HepG2 (cell line): ENCODE results near the gene GPS1. TPM values are rescaled to one million over a fixed set of nuclear protein-coding genes. Genes with fewer than 3 reads are reported as not detected.

Experiments
- IRF1 ChIP-seq: sonication (generic); formaldehyde crosslinking; IDR thresholded peaks from 2 replicates; pipeline ENCODE4 v1.4.0; 2020; ENCODE audit warnings: low read depth, mild to moderate bottlenecking, missing genetic modification reagents
- NFE2L2 ChIP-seq: fragments of 150-350 bp; IDR thresholded peaks from 2 replicates; pipeline ENCODE4 v1.6.1; 2014; ENCODE audit warnings: low read length
- NR1H2 ChIP-seq: sonication (generic); formaldehyde crosslinking; IDR thresholded peaks from 2 replicates; pipeline ENCODE4 v1.8.1; 2022; ENCODE audit warnings: low read depth, missing genetic modification reagents, borderline replicate concordance
- NR2F1 ChIP-seq, 2 experiments: fragments of 450-650 bp in 1 of 2; formaldehyde crosslinking in 1 of 2; IDR thresholded peaks; 2 replicates each; pipeline versions ENCODE4 v1.5.0 to v1.6.1; 2016 to 2020; ENCODE audit warnings: mild to moderate bottlenecking in 1 of 2, missing compliant biosample characterization in 1 of 2, missing genetic modification reagents in 1 of 2, moderate library complexity in 1 of 2
- RELA ChIP-seq: sonication (generic); formaldehyde crosslinking; IDR thresholded peaks from 2 replicates; pipeline ENCODE4 v1.4.0; 2020; ENCODE audit warnings: missing genetic modification reagents
- SRSF4 ChIP-seq: fragments of 200-400 bp; formaldehyde crosslinking; IDR thresholded peaks from one replicate; pipeline ENCODE4 v1.6.1; 2018; ENCODE audit warnings: mild to moderate bottlenecking, low read depth, low read length, moderate library complexity; ENCODE audit not compliant: poor library complexity, severe bottlenecking
- TEAD2 ChIP-seq: sonication (generic); formaldehyde crosslinking; IDR thresholded peaks from 2 replicates; pipeline ENCODE4 v1.9.0; 2021; ENCODE audit warnings: missing genetic modification reagents
- TEAD3 ChIP-seq: optimal IDR thresholded peaks from 2 replicates; pipeline ENCODE3; 2016; ENCODE audit warnings: borderline replicate concordance
- THAP9 ChIP-seq: sonication (generic); formaldehyde crosslinking; IDR thresholded peaks from 2 replicates; pipeline ENCODE4; 2020; ENCODE audit warnings: missing genetic modification reagents, mild to moderate bottlenecking, borderline replicate concordance
- TRIM24 ChIP-seq: sonication (generic); formaldehyde crosslinking; IDR thresholded peaks from 2 replicates; pipeline ENCODE4 v1.8.0; 2022; ENCODE audit warnings: mild to moderate bottlenecking, missing genetic modification reagents
- WIZ ChIP-seq: sonication (generic); formaldehyde crosslinking; IDR thresholded peaks from 2 replicates; pipeline ENCODE4 v1.5.1; 2020; ENCODE audit warnings: mild to moderate bottlenecking, missing genetic modification reagents
- ZFX ChIP-seq: sonication (generic); formaldehyde crosslinking; IDR thresholded peaks from 2 replicates; pipeline ENCODE4 v1.4.0; 2020; ENCODE audit warnings: mild to moderate bottlenecking, low read depth, missing genetic modification reagents, moderate library complexity
- ZNF256 ChIP-seq: sonication (generic); formaldehyde crosslinking; conservative IDR thresholded peaks from 2 replicates; pipeline ENCODE4 v1.4.0; 2020; ENCODE audit warnings: missing genetic modification reagents
- ZNF296 ChIP-seq: sonication (generic); formaldehyde crosslinking; conservative IDR thresholded peaks from 2 replicates; pipeline ENCODE4 v1.5.0; 2020; ENCODE audit warnings: mild to moderate bottlenecking, missing genetic modification reagents
- ZNF484 ChIP-seq: sonication (generic); formaldehyde crosslinking; IDR thresholded peaks from 2 replicates; pipeline ENCODE4 v1.5.1; 2020; ENCODE audit warnings: mild to moderate bottlenecking, low read depth, missing genetic modification reagents, borderline replicate concordance
- ZNF501 ChIP-seq: sonication (generic); formaldehyde crosslinking; IDR thresholded peaks from 2 replicates; pipeline ENCODE4 v1.5.1; 2020; ENCODE audit warnings: mild to moderate bottlenecking, moderate library complexity, missing genetic modification reagents
- ZNF839 ChIP-seq: sonication (generic); formaldehyde crosslinking; IDR thresholded peaks from 2 replicates; pipeline ENCODE4 v1.4.0; 2020; ENCODE audit warnings: missing genetic modification reagents, mild to moderate bottlenecking, borderline replicate concordance
- polyA plus RNA-seq, 8 experiments: library from polyadenylated mRNA; depleted of rRNA in 3 of 8; stranded (reverse) in 7 of 8; unstranded in 1 of 8; fragments of >200 nt; fragmentation: Illumina TruSeq in 4 of 8; extraction: Trizol in 4 of 8; gene quantifications; 2 replicates each; pipeline versions ENCODE4 v1.2.1 to v1.2.3, GENCODE V29; 2011 to 2016; ENCODE audit warnings: low read depth in 4 of 8, missing spikeins in 1 of 8, mixed read lengths in 1 of 8; ENCODE audit not compliant: insufficient read depth in 1 of 8
- total RNA-seq, 5 experiments: library from RNA; depleted of rRNA; stranded (reverse); fragments of >200 nt; fragmentation: Illumina TruSeq; extraction: Trizol; gene quantifications; 2 replicates each; pipeline ENCODE4 v1.2.3, GENCODE V29; 2016; ENCODE audit warnings: low read depth in 1 of 5
- TF ChIP-seq, protein P1 (sequence below): sonication (generic); formaldehyde crosslinking; IDR thresholded peaks from 2 replicates; pipeline ENCODE4 v1.5.1; 2020; ENCODE audit warnings: missing genetic modification reagents, mild to moderate bottlenecking, borderline replicate concordance
- TF ChIP-seq, protein P2 (sequence below): fragments of 450-650 bp; IDR thresholded peaks from 2 replicates; pipeline ENCODE4 v1.6.1; 2017; ENCODE audit warnings: mild to moderate bottlenecking

The GPS1 gene
- total and polyA plus RNA-seq, 2 of the 13 experiments (the other 11 are each of a cell fraction or from before 2014, with no cell fraction given) = 124 to 128 TPM

GRCh38 chr17:82056729-82057621 is 5.3 kb downstream of the GPS1 start (continued):
- no peak for TF ChIP-seq NR1H2 (CRISPR knock-in tag)
- TF ChIP-seq, protein P1, sequence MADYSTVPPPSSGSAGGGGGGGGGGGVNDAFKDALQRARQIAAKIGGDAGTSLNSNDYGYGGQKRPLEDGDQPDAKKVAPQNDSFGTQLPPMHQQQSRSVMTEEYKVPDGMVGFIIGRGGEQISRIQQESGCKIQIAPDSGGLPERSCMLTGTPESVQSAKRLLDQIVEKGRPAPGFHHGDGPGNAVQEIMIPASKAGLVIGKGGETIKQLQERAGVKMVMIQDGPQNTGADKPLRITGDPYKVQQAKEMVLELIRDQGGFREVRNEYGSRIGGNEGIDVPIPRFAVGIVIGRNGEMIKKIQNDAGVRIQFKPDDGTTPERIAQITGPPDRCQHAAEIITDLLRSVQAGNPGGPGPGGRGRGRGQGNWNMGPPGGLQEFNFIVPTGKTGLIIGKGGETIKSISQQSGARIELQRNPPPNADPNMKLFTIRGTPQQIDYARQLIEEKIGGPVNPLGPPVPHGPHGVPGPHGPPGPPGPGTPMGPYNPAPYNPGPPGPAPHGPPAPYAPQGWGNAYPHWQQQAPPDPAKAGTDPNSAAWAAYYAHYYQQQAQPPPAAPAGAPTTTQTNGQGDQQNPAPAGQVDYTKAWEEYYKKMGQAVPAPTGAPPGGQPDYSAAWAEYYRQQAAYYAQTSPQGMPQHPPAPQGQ = no peak
- peak; percentile 4 for TF ChIP-seq TEAD3 (CRISPR knock-in tag)
- TF ChIP-seq, protein P2, sequence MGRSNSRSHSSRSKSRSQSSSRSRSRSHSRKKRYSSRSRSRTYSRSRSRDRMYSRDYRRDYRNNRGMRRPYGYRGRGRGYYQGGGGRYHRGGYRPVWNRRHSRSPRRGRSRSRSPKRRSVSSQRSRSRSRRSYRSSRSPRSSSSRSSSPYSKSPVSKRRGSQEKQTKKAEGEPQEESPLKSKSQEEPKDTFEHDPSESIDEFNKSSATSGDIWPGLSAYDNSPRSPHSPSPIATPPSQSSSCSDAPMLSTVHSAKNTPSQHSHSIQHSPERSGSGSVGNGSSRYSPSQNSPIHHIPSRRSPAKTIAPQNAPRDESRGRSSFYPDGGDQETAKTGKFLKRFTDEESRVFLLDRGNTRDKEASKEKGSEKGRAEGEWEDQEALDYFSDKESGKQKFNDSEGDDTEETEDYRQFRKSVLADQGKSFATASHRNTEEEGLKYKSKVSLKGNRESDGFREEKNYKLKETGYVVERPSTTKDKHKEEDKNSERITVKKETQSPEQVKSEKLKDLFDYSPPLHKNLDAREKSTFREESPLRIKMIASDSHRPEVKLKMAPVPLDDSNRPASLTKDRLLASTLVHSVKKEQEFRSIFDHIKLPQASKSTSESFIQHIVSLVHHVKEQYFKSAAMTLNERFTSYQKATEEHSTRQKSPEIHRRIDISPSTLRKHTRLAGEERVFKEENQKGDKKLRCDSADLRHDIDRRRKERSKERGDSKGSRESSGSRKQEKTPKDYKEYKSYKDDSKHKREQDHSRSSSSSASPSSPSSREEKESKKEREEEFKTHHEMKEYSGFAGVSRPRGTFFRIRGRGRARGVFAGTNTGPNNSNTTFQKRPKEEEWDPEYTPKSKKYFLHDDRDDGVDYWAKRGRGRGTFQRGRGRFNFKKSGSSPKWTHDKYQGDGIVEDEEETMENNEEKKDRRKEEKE = no peak
- TF ChIP-seq ZNF839 (CRISPR knock-in tag) = no peak
- TF ChIP-seq ZNF501 = peak; percentile 90
- TF ChIP-seq TEAD2 (CRISPR knock-in tag) = no peak
- TF ChIP-seq NFE2L2 = no peak
- no peak for TF ChIP-seq WIZ (CRISPR knock-in tag)
- peak; percentile 59; the same call in 1 of the 2 replicates for TF ChIP-seq THAP9 (CRISPR knock-in tag)
- peak; percentile 67 for TF ChIP-seq ZNF296
- peak; percentile 51 for TF ChIP-seq SRSF4
- 0 out of 2 replicates have a peak, but pooled peaks have one; percentile 24 for TF ChIP-seq RELA
- TF ChIP-seq TRIM24 (CRISPR knock-in tag) = no peak
- peak; percentile 96 for TF ChIP-seq ZFX (CRISPR knock-in tag)
- no peak for TF ChIP-seq ZNF256 (CRISPR knock-in tag)
- peak in 1 of 2 experiments; percentile 20; a peak in 1 of 4 replicates for TF ChIP-seq NR2F1 (CRISPR knock-in tag; IDR thresholded peaks at IDR 0.05)
- 0 out of 2 replicates have a peak, but pooled peaks have one; percentile 70 for TF ChIP-seq ZNF484
- no peak for TF ChIP-seq IRF1 (CRISPR knock-in tag)
